ENCODE results near the gene SMARCB1.

Gene SMARCB1

GRCh38 chr22:23847991-23848864 is 61.5 kb downstream of the SMARCB1 start:
- in situ Hi-C loops (cut with HindIII; ENCODE audit: low sequenced_read_pairs) = no loop called here
- TF ChIP-seq, protein P1, sequence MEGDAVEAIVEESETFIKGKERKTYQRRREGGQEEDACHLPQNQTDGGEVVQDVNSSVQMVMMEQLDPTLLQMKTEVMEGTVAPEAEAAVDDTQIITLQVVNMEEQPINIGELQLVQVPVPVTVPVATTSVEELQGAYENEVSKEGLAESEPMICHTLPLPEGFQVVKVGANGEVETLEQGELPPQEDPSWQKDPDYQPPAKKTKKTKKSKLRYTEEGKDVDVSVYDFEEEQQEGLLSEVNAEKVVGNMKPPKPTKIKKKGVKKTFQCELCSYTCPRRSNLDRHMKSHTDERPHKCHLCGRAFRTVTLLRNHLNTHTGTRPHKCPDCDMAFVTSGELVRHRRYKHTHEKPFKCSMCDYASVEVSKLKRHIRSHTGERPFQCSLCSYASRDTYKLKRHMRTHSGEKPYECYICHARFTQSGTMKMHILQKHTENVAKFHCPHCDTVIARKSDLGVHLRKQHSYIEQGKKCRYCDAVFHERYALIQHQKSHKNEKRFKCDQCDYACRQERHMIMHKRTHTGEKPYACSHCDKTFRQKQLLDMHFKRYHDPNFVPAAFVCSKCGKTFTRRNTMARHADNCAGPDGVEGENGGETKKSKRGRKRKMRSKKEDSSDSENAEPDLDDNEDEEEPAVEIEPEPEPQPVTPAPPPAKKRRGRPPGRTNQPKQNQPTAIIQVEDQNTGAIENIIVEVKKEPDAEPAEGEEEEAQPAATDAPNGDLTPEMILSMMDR (IDR thresholded peaks at IDR 0.05; ENCODE audit: low read depth, low read length, missing control alignments) = no peak
- DNase-seq (ENCODE audit: low read depth) = no peak
- no peak overlapping the region for H3K4me3 ChIP-seq (ENCODE audit: low read depth, low read length)

DNA sequence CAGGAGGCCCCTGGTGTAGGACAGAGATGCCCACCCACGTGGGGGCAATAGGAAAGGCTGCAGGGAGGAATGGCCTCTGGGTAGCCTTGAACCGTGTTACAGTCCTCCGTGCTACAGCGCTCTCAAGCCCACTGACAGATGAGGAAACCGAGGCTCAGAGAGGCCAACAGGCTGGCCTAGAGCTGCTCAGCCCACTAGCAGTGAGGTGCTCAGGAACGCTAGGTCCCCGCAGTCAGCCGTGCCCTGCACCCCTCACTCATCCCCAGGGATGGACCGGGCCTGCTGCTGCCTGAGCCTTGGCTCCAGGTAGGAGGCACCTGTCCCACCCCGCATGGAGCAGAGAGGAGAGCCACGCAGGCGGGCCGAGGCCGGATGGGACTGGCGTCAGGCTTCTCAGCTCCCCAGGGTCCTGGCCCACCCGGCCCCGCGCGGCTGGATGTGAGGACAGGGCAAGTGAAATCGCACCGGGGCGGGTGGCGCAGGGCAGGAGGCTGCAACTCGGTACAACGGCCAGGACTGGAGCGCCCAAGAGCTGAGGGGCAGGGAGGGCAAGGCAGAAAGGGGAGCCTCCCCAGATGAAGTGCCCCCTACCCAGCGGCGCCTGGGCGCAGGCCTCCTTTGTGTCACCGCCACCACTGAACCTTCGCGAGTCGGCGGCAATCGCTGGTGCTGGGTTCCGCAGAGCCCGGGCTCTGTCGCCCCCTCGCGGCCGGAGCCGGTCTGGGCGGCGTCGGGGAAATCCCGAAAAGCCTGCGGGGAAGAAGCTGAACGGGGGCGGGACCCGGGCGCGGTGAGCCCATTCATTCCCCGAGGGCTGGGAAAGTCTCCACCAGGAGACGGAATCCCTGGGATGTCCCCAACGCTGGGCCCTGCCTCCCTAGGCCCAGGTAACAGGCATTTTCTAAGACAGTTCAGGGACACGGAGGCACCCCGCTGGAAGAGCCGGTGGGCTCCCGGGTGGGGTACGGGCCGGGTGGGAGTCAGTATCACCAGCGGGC is 62.5 kb downstream of the SMARCB1 start:
- H3K4me3 ChIP-seq (ENCODE audit: low read depth, low read length) = no peak overlapping the region
- in situ Hi-C loops (cut with HindIII; ENCODE audit: low sequenced_read_pairs) = no loop called here

GRCh38 chr22:23850136-23850611 is 63.4 kb downstream of the SMARCB1 start:
- TF ChIP-seq, protein P1 (IDR thresholded peaks at IDR 0.05; ENCODE audit: low read depth, low read length, missing control alignments) = no peak
- in situ Hi-C loops (cut with HindIII; ENCODE audit: low sequenced_read_pairs) = no loop called here
- no peak for DNase-seq (ENCODE audit: low read depth)
- no peak overlapping the region for H3K4me3 ChIP-seq (ENCODE audit: low read depth, low read length)

More for the DNA sequence above, 62.5 kb downstream of the SMARCB1 start:
- DNase-seq (ENCODE audit: low read depth) = no peak
- TF ChIP-seq, protein P1 (IDR thresholded peaks at IDR 0.05; ENCODE audit: low read depth, low read length, missing control alignments) = peak; percentile 94

- in situ Hi-C loops (cut with HindIII; ENCODE audit: low sequenced_read_pairs) = no loop called here
- H3K4me3 ChIP-seq (ENCODE audit: low read depth, low read length) = peak overlapping the region; percentile 69
- DNase-seq (ENCODE audit: low read depth) = peak; percentile 65
- TF ChIP-seq, protein P1 (IDR thresholded peaks at IDR 0.05; ENCODE audit: low read depth, low read length, missing control alignments) = peak; percentile 22
These were observed 70.2 kb downstream of the SMARCB1 start for GRCh38 chr22:23856721-23857605.

DNA sequence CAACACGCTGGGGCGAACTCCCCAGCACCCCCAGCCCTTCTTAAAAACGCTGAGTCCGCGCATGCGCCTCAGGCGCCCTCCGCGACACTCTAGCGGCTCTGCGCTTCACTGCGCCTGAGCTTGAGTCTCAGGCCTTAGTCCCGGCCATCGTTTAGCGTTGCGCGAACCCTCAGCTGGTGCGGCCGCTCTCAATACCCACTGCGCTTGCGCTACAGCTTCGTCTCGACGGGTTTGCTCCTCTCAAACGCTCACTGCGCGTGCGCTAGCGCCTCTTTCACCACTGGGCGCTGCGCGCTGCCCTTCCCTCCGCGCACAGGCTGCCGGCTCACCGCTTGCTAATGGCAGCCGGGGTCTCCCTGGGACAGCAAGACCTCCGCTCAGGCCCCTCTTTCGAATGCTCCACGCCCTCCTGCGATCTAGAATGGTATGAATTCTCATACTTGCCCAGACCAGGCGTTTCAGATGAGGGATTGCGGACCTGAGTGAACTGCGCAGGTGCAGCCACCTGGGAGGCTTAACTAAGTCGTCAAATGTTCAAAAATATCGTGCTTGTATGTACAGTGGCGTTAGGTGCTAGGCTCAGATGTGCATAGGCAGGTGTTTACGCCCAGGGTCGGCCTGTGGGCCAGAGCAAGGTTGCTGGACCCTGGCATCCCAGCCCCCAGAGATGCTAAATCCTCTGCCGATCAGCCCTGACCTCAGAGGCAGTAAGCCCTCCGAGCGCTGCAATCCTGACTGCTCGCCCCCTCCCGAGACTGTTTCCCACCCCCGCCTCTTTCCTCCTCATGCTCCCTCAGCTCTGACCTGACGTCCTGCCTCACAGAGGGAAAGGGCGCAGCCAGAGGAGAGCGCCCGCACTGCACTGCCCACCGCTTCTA is 71.1 kb downstream of the SMARCB1 start, which contains the start of gene SLC2A11:
Gene SLC2A11 (plus strand): TSS at position 270 of the 878 bp plus-strand sequence. CDS start 125 bp downstream, at position 395.
- peak; percentile 91 for DNase-seq (ENCODE audit: low read depth)
- TF ChIP-seq, protein P1 (IDR thresholded peaks at IDR 0.05; ENCODE audit: low read depth, low read length, missing control alignments) = peak; percentile 31
- in situ Hi-C loops (cut with HindIII; ENCODE audit: low sequenced_read_pairs) = no loop called here
- H3K4me3 ChIP-seq (ENCODE audit: low read depth, low read length) = peak within 1 kb of the TSS; percentile 69
